Measurements from ENCODE around the gene ZNF311. TPM values are rescaled to one million over a fixed set of nuclear protein-coding genes. Genes with fewer than 3 reads are reported as not detected.
"Not testable (repeated sequence)": the region's sequence is repeated elsewhere in the genome, so short reads cannot be mapped to it uniquely, and the experiment has no call there.

ZNF311 gene
- total RNA-seq, 4 donors from 2014 or later, result 1.1 to 1.9 TPM; not detected in 2

DNA sequence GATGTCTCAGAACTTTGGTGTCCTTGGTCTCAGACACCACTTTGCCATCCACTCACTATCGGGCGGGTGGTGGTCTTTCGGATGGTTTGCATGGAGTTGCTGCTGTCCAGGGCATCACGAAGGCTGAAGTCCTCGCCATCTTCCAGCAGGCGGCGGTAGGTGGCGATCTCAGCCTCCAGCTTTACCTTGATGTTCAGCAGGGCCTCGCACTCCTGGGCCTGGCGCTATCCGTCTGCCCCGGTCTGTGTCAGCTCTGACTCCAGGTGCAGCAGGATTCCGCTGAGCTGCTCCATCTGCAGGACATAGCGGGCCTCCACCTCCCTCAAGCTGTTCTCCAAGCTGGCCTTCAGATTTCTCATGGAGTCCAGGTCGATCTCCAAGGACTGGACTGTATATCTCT lies 36.0 kb downstream of the ZNF311 start:
- intact Hi-C loops (cut with DNase I; ENCODE audit: low total_unique reads) (no loop called here), in situ Hi-C loops (cut with MboI; ENCODE audit: low pct_ligation_motif_present in 1 of 4, low pct_unique_long_range_greater_than_20kb in 1 of 4, low sequenced_read_pairs in 3 of 4) (no loop called here)
- Histone ChIP-seq H3K4me1 (no peaks in the 10 kb centered on the region), H3K36me3 (no peaks in the 10 kb centered on the region), H3K9me3 (no peaks in the 10 kb centered on the region), H3K4me3 (no peak overlapping the region), H3K27me3 (no peaks in the 10 kb centered on the region), H3K27ac (no peak overlapping the region)
- no peak for TF ChIP-seq POLR2A (IDR thresholded peaks at IDR 0.05)
- 91% methylated on average over 15 of the region's 15 CpGs; no CpG with 5 or more reads in 1 of the 2 donors for WGBS, 2 donors (ENCODE audit: low coverage in 1 of 2)
- DNase-seq, result no peak

GRCh38 chr6:28968476-28968875 lies 36.6 kb downstream of the ZNF311 start:
- H3K9me3 ChIP-seq, result no peaks in the 10 kb centered on the region
- no peaks in the 10 kb centered on the region for H3K4me1 ChIP-seq
- WGBS, 2 donors (ENCODE audit: low coverage in 1 of 2), result 71 to 81% methylated on average over 1 to 4 of the region's 4 CpGs
- no peak overlapping the region for H3K4me3 ChIP-seq
- H3K27me3 ChIP-seq, result no peaks in the 10 kb centered on the region
- intact Hi-C loops (cut with DNase I; ENCODE audit: low total_unique reads), result no loop called here
- in situ Hi-C loops (cut with MboI; ENCODE audit: low pct_ligation_motif_present in 1 of 4, low pct_unique_long_range_greater_than_20kb in 1 of 4, low sequenced_read_pairs in 3 of 4), result no loop called here
- no peak overlapping the region for H3K27ac ChIP-seq
- TF ChIP-seq EP300 (IDR thresholded peaks at IDR 0.05; ENCODE audit: low read depth), result no peak
- no peak for TF ChIP-seq POLR2AphosphoS5 (IDR thresholded peaks at IDR 0.05)
- no peak for TF ChIP-seq POLR2A (IDR thresholded peaks at IDR 0.05)
- TF ChIP-seq, protein P1, sequence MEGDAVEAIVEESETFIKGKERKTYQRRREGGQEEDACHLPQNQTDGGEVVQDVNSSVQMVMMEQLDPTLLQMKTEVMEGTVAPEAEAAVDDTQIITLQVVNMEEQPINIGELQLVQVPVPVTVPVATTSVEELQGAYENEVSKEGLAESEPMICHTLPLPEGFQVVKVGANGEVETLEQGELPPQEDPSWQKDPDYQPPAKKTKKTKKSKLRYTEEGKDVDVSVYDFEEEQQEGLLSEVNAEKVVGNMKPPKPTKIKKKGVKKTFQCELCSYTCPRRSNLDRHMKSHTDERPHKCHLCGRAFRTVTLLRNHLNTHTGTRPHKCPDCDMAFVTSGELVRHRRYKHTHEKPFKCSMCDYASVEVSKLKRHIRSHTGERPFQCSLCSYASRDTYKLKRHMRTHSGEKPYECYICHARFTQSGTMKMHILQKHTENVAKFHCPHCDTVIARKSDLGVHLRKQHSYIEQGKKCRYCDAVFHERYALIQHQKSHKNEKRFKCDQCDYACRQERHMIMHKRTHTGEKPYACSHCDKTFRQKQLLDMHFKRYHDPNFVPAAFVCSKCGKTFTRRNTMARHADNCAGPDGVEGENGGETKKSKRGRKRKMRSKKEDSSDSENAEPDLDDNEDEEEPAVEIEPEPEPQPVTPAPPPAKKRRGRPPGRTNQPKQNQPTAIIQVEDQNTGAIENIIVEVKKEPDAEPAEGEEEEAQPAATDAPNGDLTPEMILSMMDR (IDR thresholded peaks at IDR 0.05), result no peak
- H3K36me3 ChIP-seq, result no peaks in the 10 kb centered on the region
- DNase-seq, result no peak

DNA sequence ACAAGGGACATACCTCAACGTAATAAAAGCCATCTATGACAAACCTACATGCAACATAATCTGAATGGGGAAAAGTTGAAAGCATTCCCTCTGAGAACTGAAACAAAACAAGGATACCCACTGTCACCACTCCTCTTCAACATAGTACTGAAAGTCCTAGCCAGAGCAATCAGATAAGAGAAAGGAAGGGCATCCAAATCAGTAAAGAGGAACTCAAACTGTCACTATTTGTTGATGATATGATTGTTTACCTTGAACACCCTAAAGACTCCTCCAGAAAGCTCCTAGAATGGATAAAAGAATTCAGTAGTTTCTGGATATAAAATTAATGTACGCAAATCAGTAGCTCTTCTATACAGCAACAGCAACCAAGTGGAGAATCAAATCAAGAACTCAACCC lies 39.4 kb downstream of the ZNF311 start:
- TF ChIP-seq, protein P1 (IDR thresholded peaks at IDR 0.05), result no peak
- TF ChIP-seq POLR2AphosphoS5 (IDR thresholded peaks at IDR 0.05) (no peak), POLR2A (IDR thresholded peaks at IDR 0.05) (no peak), EP300 (IDR thresholded peaks at IDR 0.05; ENCODE audit: low read depth) (no peak)
- intact Hi-C loops (cut with DNase I; ENCODE audit: low total_unique reads) (no loop called here), in situ Hi-C loops (cut with MboI; ENCODE audit: low pct_ligation_motif_present in 1 of 4, low pct_unique_long_range_greater_than_20kb in 1 of 4, low sequenced_read_pairs in 3 of 4) (no loop called here)
- Histone ChIP-seq H3K4me1 (no peaks in the 10 kb centered on the region), H3K36me3 (no peaks in the 10 kb centered on the region), H3K4me3 (no peak overlapping the region), H3K27me3 (no peaks in the 10 kb centered on the region), H3K27ac (no peak overlapping the region), H3K9me3 (no peaks in the 10 kb centered on the region)
- WGBS, 2 donors (ENCODE audit: low coverage in 1 of 2), result 88 to 100% methylated on average over 2 of the region's 2 CpGs
- DNase-seq, result no peak

- no peak overlapping the region for H3K27ac ChIP-seq
- DNase-seq, result no peak
- H3K27me3 ChIP-seq, result peaks cover 22% of the 10 kb centered on the region
- no peaks in the 10 kb centered on the region for H3K36me3 ChIP-seq
- 84 to 100% methylated on average over 1 to 4 of the region's 4 CpGs for WGBS, 2 donors (ENCODE audit: low coverage in 1 of 2)
- no peak overlapping the region for H3K4me3 ChIP-seq
- TF ChIP-seq EP300 (IDR thresholded peaks at IDR 0.05; ENCODE audit: low read depth), result no peak
- TF ChIP-seq, protein P1 (IDR thresholded peaks at IDR 0.05), result no peak
- TF ChIP-seq POLR2A (IDR thresholded peaks at IDR 0.05), result no peak
- TF ChIP-seq POLR2AphosphoS5 (IDR thresholded peaks at IDR 0.05), result no peak
- in situ Hi-C loops (cut with MboI; ENCODE audit: low pct_ligation_motif_present in 1 of 4, low pct_unique_long_range_greater_than_20kb in 1 of 4, low sequenced_read_pairs in 3 of 4), result no loop called here
- no peaks in the 10 kb centered on the region for H3K9me3 ChIP-seq
- intact Hi-C loops (cut with DNase I; ENCODE audit: low total_unique reads), result no loop called here
- no peaks in the 10 kb centered on the region for H3K4me1 ChIP-seq
Observed at GRCh38 chr6:28960846-28961500, 44.1 kb downstream of the ZNF311 start.

DNA sequence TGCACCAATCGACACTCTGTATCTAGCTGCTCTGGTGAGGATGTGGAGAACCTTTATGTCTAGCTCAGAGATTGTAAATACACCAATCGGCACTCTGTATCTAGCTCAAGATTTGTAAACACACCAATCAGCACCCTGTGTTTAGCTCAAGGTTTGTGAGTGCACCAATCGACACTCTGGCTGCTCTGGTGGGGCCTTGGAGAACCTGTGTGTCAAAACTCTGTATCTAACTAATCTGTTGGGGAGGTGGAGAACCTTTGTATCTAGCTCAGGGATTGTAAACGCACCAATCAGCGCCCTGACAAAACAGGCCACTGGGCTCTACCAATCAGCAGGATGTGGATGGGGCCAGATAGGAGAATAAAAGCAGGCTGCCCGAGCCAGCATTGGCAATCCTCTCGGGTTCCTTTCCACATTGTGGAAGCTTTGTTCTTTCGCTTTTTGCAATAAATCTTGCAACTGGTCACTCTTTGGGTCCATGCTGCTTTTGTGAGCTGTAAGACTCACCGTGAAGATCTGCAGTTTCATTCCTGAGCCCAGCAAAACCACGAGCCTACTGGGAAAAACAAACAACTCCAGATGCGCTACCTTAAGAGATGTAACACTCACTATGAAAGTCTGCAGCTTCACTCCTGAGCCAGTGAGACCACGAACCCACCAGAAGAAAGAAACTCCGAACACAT lies 46.4 kb downstream of the ZNF311 start:
- H3K36me3 ChIP-seq; H3K4me1 ChIP-seq; in situ Hi-C loops (cut with MboI; ENCODE audit: low pct_ligation_motif_present in 1 of 4, low pct_unique_long_range_greater_than_20kb in 1 of 4, low sequenced_read_pairs in 3 of 4); intact Hi-C loops (cut with DNase I; ENCODE audit: low total_unique reads); H3K27ac ChIP-seq; DNase-seq; H3K4me3 ChIP-seq; H3K9me3 ChIP-seq: not testable (repeated sequence)
- H3K27me3 ChIP-seq, result peaks cover 40% of the 10 kb centered on the region
- 70 to 88% methylated on average over 2 to 13 of the region's 13 CpGs for WGBS, 2 donors (ENCODE audit: low coverage in 1 of 2)

GRCh38 chr6:28957795-28958314 lies 47.3 kb downstream of the ZNF311 start:
- H3K27me3 ChIP-seq, result peaks cover 47% of the 10 kb centered on the region
- H3K36me3 ChIP-seq; DNase-seq; in situ Hi-C loops (cut with MboI; ENCODE audit: low pct_ligation_motif_present in 1 of 4, low pct_unique_long_range_greater_than_20kb in 1 of 4, low sequenced_read_pairs in 3 of 4); H3K4me1 ChIP-seq; H3K9me3 ChIP-seq; H3K27ac ChIP-seq; H3K4me3 ChIP-seq; intact Hi-C loops (cut with DNase I; ENCODE audit: low total_unique reads): not testable (repeated sequence)
- 95% methylated on average over 15 of the region's 24 CpGs; no CpG with 5 or more reads in 1 of the 2 donors for WGBS, 2 donors (ENCODE audit: low coverage in 1 of 2)

All from transverse colon (tissue), 4 donors.